GM18861 (cell line): Measurements from ENCODE around the gene KIF20B.

Source experiments
- ATAC-seq: cut with Tn5 transposase; IDR thresholded peaks from one replicate; pipeline ENCODE4 v1.9.1; 2021; ENCODE audit not compliant: unreplicated experiment

The KIF20B gene, protein sequence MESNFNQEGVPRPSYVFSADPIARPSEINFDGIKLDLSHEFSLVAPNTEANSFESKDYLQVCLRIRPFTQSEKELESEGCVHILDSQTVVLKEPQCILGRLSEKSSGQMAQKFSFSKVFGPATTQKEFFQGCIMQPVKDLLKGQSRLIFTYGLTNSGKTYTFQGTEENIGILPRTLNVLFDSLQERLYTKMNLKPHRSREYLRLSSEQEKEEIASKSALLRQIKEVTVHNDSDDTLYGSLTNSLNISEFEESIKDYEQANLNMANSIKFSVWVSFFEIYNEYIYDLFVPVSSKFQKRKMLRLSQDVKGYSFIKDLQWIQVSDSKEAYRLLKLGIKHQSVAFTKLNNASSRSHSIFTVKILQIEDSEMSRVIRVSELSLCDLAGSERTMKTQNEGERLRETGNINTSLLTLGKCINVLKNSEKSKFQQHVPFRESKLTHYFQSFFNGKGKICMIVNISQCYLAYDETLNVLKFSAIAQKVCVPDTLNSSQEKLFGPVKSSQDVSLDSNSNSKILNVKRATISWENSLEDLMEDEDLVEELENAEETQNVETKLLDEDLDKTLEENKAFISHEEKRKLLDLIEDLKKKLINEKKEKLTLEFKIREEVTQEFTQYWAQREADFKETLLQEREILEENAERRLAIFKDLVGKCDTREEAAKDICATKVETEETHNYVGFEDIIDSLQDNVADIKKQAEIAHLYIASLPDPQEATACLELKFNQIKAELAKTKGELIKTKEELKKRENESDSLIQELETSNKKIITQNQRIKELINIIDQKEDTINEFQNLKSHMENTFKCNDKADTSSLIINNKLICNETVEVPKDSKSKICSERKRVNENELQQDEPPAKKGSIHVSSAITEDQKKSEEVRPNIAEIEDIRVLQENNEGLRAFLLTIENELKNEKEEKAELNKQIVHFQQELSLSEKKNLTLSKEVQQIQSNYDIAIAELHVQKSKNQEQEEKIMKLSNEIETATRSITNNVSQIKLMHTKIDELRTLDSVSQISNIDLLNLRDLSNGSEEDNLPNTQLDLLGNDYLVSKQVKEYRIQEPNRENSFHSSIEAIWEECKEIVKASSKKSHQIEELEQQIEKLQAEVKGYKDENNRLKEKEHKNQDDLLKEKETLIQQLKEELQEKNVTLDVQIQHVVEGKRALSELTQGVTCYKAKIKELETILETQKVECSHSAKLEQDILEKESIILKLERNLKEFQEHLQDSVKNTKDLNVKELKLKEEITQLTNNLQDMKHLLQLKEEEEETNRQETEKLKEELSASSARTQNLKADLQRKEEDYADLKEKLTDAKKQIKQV (N-terminal part only)

DNA sequence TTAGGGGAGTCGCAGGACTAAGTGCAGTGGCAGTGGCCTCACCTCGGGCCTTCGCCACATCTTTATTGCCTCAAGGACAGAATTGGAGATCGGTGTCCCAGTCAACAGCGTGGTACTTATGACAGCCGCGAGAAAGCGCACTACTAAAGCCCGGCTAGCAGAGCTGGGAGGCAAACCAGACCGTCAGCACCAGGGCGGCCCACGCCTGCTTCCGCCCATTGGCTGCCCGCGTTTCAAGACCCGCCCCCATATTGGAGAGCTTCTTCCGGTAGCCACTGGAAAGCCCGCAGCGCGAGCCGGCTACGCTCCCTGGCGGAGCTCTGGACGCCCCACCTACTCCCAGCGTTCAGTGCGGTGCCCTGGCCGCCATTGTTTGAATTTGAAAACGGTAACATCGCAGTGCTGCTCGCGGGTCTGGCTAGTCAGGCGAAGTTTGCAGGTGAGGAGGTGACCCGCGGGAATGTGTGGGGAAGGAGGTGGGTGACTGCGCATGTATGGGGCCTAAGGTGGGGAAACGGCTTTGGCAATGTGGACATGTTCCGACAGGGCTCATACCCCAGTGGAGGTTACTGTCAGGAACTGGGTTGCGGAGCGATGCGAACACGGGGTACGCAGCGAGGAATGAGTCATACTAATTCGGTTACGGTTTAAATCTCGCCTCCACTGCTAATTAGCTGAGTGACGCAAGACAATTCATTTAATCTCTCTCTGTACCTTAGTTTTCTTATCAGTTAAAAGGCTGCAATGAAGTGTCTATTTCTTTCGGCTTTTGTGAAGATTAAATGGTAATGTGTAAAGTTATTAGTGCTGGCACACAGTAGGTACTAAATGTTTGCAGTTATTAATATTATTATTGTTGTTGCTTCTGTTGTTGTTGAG lies at the start of gene KIF20B:
TSS of gene KIF20B (plus strand) at position 349 of the 879 bp plus-strand sequence. CDS start 3,705 bp downstream, outside the sequence.
- peak; percentile 95 for ATAC-seq

DNA sequence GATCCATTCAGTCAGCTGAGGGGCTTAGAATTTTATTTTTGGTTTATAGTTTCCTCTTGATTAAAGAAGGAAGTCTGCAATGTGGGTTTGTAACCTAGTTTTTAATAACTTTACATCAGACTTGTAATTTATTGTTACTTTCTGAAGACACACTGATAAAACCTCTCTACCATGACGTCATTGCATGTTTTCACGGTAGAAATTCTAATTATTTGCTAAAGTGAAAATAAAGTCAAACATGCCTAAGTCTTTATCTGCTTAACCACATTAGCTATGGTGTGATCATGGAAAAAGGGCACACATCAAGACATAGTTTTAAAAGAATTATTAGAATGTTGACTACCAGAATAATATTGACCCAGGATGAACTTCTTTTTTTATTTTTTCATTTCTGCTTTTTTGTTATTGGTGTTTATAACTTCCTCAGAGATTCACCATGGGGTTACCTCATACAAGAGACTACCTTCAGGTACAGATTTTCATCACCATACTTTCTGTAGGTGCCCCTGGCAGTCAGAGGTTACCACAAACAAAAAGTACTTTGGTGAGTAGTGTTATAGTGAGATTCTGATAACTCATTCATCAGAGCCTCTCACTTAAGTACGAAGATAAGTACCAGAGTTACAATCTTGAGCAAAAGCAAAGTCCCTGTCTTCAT lies 49.3 kb upstream of the KIF20B start:
- ATAC-seq, result peak; percentile 49

DNA sequence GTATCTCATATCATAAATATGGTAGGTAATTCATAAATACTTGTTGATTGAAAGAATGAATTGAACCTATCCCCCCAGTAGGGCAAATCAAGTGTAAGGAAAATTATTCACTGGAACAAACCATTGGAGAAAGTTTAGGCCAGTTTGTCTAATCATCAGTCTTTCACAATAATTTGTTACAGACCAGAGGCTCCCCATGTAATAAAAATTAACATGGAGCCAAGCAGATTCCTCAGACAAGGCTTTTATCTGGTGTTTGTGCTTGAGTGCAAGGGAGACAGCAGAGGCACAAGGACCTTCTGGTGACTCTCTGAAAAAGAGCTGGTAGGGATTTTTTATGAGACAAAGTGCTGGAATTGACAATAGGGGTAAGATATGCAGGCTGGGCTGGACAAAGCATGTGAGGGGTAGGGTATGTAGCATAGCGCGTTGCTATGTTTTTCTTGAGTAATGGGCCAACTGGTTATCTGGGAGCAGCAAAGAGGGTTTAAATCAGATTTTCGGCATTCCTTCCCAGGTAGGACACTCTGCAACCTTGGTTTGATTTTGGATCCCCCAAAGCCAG lies 48.5 kb upstream of the KIF20B start:
- no peak for ATAC-seq

DNA sequence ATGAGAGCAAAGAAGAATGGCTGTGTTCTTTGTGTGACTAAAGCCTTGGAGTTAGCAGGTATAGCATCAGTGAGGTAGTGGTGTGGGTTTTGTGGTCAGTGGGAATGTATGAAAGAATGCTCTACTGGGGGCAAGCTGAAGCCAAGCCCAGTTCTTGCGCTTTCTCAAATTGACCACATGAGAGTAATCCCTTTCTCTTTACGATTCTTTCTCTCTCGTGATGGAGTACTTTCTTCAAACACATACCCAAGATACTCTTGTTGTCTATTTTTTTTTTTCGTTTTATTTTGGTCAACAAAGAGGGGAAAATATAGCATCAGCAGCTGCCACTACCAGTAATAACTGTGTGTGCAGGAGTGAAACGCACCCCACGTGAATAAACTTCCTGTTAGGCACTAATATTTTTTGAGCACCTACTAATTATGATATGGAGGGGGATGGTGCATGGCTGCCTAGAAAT lies 48.0 kb upstream of the KIF20B start:
- peak; percentile 45 for ATAC-seq

DNA sequence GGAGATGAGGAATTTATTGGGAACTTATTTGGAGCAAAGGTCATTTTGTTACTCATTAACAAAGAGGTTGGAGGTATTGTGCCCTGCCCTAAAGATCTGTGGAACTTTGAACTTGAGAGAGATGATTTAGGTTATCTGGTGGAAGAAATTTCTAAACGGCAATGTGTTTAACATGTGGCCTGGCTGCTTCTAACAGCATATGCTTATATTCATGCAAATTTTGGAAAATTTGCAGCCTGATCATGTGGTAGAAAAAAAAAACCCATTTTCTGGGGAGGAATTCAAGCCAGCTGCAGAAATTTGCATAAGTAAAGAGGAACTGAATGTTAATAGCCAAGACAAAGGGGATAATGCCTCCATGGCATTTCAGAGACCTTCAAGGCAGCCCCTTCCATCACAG lies 45.7 kb upstream of the KIF20B start:
- no peak for ATAC-seq

DNA sequence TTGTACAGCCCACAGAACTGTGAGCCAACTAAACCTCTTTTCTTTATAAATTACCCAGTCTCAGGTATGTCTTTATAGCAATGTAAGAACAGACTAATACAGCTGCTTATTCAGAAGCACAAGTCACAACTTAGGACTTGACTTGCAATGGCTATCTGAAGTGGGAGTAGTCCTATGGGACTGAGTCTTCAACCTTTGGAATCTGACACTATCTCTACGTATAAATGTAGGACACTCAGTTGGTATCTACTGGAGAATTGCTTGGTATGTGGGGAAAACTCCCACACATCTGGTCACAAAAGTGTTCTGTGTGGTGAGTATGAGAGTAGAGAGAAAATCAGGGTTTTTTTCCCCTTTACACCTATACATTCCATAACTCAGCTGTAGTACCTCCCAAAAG lies 44.1 kb upstream of the KIF20B start:
- ATAC-seq, result no peak

DNA sequence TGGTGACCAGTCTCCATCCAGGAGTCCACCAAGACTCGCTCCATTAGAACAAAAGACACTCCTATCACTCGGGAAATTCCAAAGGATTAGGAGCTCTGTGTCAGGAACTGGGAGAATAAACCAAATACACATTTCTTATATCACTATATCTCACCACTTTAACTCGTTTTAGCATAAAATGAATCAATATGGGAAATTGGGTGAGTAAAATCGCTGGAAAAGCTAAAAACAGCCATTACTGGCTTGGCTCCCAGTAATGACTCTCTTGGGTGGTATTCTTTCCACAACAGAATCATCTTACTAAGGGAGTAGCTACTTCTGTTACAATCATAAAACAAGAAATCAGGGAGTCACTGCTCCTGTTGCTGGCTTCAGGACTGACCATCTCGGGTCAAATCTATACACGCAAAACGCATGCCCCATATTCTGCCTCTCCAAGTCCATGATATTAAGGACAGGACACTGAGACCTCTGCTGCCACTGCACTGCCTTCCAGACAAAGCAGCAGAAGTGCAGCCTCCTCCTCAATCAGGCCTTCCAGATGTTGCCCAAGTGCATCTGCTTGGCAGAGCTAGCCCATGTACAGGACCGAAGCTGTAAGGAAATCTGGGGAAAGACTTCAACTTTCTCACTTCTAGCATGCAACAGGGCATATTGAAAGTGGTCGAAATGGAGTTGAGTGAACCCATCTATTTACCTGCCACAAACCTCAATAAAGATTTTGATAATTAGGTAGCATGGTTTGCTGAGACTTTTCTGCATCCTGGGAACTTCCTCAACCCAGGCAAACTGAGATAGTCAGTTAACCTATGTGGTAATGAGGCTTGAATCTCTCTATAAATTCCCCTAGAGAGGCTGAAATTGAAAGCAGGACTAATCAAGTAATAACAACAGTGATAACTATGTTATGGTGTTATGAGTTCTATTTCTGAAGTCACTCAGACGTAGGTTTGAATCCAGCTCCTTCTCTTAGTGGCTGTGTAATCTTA lies 42.0 kb upstream of the KIF20B start:
- ATAC-seq, result no peak

DNA sequence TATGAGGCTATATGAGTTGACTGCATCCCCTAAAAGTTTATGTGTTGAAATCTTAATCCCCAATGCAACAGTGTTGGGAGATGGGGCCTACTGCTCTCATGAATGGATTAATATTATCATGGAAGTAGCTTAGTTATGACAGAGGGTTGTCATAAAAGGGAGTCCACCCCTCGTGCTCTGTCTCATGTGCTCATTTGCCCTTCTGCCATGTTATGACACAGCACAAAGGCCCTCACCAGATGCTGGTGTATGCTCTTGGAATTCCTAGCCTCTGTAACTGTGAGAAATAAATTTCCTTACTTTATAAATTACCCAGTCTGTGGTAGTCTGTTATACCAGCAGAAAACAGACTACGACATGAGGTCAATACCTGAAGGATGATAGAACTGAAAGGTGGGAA lies 38.8 kb upstream of the KIF20B start:
- ATAC-seq, result no peak

DNA sequence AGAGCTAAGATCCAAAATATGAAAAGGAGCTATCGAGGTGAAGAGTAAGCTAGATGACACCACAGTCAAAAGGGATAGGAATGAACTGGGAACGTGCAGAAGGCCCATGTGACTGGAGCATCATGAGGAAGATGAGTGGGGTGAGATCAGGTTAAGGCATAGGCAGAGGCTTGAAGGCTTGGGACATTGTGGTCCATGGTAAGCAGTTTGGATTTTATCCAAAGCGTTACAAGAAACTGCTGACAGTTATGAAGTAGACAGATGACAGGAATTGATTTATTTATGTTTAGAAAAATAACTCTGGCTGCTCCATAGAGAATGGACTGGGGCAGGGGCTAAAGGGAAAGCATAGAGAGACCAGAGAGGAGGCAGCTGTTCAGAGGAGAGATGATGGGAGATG lies 38.2 kb upstream of the KIF20B start:
- no peak for ATAC-seq

DNA sequence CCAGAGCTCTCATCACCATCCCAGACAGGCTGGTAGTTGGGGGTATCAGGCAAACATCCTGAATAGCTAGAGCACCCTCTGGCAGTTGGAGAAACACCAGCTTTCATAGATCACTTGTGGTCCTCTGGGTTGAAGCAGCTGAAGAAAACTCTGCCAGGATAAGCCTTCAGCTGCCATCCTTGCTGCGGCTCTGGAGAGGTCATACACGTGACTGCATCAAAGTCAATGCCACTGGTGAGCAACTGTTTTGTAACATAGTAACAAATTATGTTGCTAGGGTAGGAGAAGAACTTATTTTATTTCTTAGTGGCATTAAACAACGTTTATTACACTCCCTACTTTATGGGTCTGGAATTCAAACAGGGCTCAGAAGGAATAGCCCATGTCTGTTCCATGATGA lies 37.2 kb upstream of the KIF20B start:
- ATAC-seq, result no peak

DNA sequence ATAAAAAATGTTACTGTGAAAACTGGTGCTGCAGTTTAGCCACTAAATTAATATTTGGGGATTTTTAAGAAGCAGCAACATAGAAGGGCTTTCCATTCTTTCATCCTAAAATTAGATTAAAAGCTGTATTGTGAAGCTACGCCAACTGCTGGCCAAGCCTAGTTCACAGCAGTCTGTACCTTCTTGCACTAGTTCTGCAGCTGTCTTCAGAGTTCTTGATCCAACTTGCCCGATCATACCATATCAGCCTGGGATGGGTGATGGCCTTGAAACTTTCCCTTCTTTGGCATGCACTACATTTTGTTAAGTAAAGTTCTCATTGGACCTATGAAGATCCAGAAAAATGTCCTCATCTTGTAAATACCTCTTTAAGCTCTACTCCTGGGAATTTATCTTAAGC lies 36.1 kb upstream of the KIF20B start:
- ATAC-seq, result no peak

DNA sequence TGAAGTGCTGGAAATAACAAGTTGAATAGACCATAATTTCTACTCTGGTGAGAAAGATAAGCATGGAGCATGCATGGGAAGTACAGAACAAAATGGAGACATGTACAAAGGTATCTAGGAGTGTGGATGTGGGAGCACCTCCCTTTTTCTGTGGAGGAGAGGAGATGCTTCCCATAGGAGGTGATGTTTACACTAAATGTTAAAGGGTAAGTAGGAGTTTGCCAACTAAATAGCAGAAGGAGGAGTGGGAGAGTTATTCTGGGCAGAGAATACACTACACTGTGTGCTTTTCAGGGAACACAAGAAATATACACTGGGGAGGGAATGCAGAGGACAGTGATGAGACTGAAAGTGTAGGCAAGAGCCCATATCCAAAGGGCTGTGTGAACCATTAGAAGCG lies 35.3 kb upstream of the KIF20B start:
- no peak for ATAC-seq

DNA sequence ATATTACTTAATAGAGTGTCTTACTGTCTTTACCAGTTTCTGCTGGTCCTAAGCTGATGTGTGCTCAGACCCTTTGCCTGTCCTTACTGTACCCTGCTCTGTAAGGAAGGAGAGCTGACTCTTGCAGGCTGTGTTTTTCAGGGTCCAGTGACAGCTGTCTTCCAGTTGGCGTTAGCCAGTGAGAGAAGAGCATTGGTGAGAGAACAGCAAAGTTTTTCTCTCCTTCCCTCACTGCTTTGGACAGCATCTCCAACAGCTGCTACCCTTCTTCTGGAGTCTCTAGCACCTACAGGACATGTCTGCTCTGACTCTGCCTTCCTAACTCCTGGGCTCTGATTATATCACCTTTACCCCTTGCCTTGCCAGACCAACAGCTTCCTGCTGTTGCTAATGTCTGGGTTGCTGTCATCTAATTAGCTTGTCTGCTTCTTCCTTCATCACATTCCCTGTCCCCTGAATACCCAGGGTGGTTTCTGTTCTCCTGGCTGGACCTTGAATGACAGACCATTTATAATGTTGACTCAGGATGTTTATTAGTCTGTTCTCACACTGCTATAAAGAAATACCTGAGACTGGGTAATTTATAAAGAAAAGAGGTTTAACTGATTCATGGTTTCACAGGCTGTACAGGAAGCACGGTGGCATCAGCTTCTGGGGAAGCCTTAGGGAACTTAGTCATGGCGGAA lies 32.9 kb upstream of the KIF20B start:
- ATAC-seq, result no peak

DNA sequence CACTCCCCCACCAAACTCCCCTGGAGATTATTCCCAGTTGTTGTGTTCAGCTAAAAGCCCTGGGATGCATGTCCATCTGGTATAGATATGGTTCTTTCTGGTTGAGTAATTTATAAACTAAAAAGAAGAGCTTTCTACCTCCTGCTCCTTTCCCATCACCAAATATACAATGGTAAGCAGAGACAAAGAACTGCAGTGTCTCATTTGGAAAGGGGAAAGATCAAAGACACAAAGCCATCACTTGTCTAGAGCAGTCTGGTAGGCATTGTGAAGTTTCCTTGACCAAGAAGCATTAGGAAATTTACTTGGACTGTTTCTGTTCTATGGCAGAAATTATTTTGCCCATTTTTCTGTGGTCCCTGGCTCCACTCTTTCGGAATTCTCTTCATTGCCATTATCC lies 31.4 kb upstream of the KIF20B start:
- no peak for ATAC-seq

DNA sequence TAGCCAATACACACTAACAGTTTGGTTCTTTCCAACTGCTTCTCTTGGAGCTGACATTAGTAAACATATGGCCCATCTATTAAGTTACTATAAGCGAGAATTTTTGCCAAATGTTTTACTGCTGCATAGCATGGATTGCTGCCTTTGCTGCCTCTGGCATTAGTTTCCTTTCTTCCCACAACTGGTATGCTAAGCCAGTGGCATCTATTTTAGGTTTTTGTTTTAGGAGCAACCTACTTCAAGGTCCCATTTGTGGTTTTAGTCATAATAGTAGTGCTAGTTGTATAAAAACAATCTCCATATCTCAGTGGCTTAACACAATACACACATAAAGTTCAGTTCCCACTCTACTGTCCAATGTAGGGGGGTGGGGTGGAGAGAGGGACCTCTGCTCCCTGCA lies 30.5 kb upstream of the KIF20B start:
- no peak for ATAC-seq

DNA sequence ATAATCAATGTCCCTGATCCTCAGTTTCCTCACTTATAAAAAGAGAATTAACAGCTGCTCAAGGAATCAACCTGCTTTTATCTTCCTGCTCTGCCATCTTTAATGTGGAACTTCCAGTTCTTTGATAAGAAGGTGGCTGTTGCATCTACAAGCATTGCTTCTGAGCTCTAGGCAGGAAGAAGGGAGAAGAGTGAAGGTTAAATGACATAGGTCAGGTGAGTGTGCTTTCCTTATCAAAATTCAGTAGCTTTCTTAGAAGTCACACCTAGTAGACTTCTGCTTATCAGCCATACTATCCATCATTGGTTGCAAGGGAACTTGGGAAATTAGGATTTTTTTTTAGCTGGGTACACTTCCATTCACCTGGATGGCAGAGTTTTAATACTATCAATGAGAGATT lies 24.0 kb upstream of the KIF20B start:
- ATAC-seq, result no peak

DNA sequence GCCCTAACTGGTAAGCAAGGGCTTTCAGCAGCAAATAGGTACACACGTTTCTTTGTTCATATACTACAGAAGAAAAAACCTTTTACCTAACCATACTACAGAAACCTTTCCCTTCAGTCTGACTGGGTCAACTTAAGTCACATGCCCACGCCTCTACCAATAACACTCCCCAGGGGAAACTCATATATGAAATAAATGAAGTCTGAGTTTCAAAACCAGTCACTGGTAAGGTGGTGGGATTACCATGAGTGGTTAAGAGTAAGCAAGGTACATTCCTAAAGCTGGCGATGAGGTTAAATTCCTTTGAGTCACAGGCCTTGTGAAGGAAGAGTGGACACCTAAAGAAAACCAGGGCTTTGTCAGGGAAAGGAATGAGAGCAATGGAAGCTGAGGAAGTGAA lies 21.4 kb upstream of the KIF20B start:
- ATAC-seq, result peak; percentile 70

DNA sequence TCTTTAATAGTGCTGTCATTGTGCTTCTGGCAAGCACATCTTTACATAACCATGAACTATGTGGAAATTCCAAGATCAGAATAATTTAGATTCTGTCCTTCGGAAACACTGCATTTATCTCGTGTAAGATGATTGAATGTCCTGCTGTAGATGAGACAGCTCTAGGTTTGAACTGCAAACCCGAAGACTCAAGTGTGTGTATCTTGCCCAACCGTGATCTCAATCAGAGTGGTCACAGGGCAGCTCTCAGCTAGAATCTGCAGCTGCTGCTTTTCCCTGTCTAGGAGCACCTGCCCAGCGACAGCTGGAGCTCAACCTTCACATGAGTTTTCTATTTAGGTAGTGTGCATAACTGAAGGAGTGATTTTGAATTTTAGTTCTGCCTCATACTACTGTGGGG lies 17.5 kb upstream of the KIF20B start:
- no peak for ATAC-seq
